ENCODE results near the gene ATP6V0A1.
"Not testable (repeated sequence)": the region's sequence is repeated elsewhere in the genome, so short reads cannot be mapped to it uniquely, and the experiment has no call there.

The ATP6V0A1 gene

GRCh38 chr17:42538482-42538881 lies 79.8 kb downstream of the ATP6V0A1 start:
- DNase-seq (ENCODE audit: low read depth in 3 of 3), result no peak

GRCh38 chr17:42540558-42540957 lies 81.9 kb downstream of the ATP6V0A1 start:
- not testable (repeated sequence) for DNase-seq (ENCODE audit: low read depth in 3 of 3)

DNA sequence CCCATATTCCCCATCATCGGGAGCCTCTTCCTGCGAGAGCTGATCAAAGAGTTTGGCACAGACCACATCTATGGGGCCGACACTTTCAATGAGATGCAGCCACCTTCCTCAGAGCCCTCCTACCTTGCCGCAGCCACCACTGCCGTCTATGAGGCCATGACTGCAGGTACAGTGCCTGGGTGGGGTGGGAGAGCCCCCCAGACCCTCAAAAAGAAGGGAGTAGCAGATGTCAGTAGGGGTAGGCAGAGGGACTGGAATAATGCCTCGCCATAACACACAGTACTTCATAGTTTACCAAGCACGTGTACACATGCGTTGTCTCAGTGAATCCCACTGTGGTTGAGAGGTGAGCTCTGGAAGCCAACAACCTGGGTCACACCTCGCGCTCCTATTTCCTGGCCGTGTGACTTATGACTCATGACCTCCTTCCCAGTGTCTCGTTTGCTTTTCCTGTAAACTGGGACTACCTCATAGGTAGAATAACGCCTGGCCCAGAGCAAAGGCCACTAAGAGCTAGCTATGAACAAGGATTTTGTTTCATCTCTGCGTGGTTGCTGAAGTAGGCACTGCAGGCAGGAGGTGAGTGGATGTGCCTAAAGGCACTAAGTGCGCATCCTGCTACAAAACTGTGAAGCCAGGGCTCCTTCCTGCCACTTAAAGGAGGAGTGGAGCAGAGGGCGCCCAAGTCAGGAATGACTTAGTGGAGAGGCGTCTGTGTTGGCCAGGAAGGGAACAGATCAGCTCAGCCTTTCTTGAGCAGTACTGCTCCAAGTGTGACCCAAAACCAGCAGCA lies 82.6 kb downstream of the ATP6V0A1 start:
- DNase-seq (ENCODE audit: low read depth in 3 of 3), result no peak

- DNase-seq (ENCODE audit: low read depth in 3 of 3), result no peak
These were observed 84.8 kb downstream of the ATP6V0A1 start for GRCh38 chr17:42543190-42544079.

DNA sequence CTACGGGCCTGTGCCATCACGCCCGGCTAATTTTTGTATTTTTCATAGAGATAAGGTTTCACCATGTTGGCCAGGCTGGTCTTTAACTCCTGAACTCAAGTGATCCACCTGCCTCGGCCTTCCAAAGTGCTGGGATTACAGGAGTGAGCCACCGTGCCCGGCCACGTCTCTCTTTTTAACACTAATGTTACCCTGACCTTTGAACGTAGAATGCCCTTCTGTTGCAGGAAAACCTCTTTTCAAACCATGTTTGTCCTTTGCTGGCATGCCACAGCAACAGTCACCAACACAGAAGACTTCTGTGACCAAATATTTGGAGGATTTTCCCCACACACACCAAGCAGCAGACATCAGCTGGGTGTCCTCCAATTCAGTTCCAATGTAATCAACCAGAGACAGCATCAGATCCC lies 86.2 kb downstream of the ATP6V0A1 start:
- DNase-seq (ENCODE audit: low read depth in 3 of 3), result no peak

GRCh38 chr17:42545755-42546505 lies 87.3 kb downstream of the ATP6V0A1 start:
- DNase-seq (ENCODE audit: low read depth in 3 of 3), result not testable (repeated sequence)

- no peak for DNase-seq (ENCODE audit: low read depth in 3 of 3)
These were observed 88.4 kb downstream of the ATP6V0A1 start for GRCh38 chr17:42547001-42547461.

DNA sequence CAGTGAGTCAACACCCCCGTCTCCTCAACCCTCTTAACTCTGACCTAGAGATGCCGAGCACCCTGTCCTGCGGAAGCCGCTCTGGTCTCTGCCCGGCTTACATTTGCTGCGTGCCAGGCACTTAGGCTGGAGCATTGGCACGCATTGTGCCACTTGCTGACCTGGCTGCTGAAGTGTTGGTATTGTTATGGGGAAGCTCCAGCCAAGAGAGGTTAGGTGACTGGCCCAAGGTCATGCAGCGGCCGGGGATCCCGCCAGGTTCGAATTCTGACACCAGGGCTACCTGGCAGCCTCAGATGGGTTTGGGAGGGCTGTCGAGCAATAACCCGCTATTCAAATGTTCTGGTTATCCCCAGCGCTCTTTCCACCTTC lies 89.0 kb downstream of the ATP6V0A1 start:
- no peak for DNase-seq (ENCODE audit: low read depth in 3 of 3)

DNA sequence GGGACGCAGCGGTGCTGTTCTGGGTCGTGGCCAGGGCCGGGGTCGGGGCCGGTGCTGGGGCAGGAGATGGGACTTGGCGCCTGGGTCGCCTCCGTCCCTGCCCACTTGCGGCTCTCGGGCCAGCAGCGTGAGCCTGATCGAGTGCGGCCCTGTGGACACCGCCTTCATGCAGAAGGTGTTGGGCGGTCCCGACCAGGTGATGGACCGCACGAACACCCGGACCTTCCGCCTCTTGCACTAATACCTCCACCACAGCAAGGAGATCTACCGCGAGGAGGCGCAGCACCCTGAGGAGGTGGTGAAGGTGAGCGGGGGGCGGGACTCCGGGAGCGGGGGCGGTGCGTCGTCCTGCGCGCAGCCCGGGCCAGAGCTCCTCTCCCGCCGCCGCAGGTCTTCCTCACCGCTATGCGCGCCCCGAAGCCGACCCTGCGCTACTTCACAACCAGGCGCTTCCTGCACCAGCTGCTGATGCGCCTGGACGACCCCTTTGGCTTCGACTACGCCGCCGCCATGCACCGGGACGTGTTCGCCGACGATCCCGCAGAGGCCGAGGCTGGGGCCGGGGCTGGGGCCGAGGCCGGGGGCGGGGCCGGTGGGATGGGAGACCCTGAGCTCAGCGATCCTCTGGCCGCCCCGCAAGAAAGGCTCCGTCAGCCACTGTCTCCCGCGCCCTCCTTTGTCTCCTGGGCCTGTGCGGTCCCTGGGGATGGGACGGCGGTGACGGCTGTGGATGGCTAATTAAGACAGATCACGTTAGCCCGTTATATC lies 89.6 kb downstream of the ATP6V0A1 start:
- peak; percentile 47 to 82 (median 55) for DNase-seq (ENCODE audit: low read depth in 3 of 3)

GRCh38 chr17:42548993-42549755 lies 90.5 kb downstream of the ATP6V0A1 start:
- DNase-seq (ENCODE audit: low read depth in 3 of 3), result no peak

DNA sequence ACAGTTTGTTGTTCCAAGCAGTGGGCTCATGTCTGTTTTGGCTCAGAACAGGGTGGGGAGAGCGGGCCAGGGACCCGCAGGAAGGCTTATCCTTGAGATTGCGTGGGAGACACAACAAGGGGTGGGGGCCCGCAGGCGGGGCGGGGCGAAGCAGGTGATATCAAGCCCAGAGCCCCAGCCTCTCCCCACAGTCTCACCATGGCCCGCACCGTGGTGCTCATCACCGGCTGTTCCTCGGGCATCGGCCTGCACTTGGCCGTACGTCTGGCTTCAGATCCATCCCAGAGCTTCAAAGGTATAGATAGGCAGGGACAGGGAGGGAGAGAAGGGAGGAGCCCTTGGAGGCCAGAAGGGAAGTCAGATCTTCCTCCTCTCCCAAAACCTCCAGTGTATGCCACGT lies 94.1 kb downstream of the ATP6V0A1 start, which contains the start of gene HSD17B1:
TSS of gene HSD17B1 (plus strand) at position 188 of the 400 bp plus-strand sequence. CDS start at position 199, 11 bp downstream.
- DNase-seq (ENCODE audit: low read depth in 3 of 3), result not testable (repeated sequence)

DNA sequence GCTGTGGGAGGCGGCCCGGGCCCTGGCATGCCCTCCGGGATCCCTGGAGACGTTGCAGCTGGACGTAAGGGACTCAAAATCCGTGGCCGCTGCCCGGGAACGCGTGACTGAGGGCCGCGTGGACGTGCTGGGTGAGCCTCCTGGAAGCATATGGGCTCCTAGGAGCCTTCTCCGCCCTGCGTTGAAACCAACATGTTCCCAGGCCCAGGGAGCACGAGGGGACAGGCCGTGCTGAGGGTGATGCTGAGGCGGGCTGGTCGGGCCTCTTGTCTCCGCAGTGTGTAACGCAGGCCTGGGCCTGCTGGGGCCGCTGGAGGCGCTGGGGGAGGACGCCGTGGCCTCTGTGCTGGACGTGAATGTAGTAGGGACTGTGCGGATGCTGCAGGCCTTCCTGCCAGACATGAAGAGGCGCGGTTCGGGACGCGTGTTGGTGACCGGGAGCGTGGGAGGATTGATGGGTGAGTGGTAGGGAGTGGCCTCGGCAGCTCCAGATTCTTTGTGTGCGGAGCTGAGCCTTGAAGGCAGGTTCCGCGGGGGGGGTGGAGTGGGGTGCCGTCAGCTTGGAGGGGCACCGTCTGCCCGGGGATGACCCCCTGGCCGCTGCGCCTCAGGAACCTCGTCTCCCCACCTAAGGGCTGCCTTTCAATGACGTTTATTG lies 94.6 kb downstream of the ATP6V0A1 start:
- DNase-seq (ENCODE audit: low read depth in 3 of 3), result no peak

- no peak for DNase-seq (ENCODE audit: low read depth in 3 of 3)
These were observed 95.2 kb downstream of the ATP6V0A1 start for GRCh38 chr17:42553866-42554249.

GRCh38 chr17:42554250-42555121 lies 95.8 kb downstream of the ATP6V0A1 start:
- DNase-seq (ENCODE audit: low read depth in 3 of 3), result peak; percentile 46 to 79 (median 54)

GRCh38 chr17:42555122-42555622 lies 96.5 kb downstream of the ATP6V0A1 start:
- DNase-seq (ENCODE audit: low read depth in 3 of 3), result no peak

DNA sequence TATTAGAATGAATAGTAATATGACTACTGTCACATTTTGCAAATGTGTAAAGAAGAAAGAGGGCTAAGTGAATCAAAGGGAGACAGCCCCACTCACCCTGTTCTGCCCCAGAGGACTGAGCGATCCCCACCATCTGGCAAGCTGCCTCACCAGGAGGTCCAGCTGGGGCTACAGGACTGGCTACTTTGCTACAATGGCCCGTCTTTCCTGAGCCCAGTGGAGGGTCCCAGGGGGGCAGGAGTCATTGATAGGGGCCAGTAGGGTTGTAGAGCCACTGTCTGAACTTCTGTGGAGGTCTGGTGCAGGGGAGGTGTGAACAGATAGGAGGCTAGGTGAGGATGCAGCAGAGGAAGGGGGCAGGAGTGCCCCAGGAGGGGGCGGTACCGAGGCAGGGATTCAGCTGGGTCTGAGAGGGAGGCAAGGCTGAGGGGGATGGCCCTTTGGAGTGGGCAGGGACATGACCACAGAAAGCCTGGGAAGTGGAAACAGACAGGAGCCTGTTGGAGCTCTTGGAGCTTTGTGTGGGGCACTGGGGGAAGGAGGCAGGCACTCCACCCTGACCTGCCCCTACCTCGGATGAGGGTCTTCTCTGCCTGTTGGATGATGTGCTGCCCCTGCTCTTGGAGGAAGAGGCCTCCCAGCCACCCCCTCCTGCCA lies 97.4 kb downstream of the ATP6V0A1 start:
- DNase-seq (ENCODE audit: low read depth in 3 of 3), result not testable (repeated sequence)

- DNase-seq (ENCODE audit: low read depth in 3 of 3), result no peak
These were observed 100.4 kb downstream of the ATP6V0A1 start for GRCh38 chr17:42559075-42559474.

- DNase-seq (ENCODE audit: low read depth in 3 of 3), result no peak
These were observed 101.6 kb downstream of the ATP6V0A1 start for GRCh38 chr17:42560246-42560645.
